ENCODE results near the gene HBG1. TPM values are rescaled to one million over a fixed set of nuclear protein-coding genes. Genes with fewer than 3 reads are reported as not detected.
"Not testable (repeated sequence)": the region's sequence is repeated elsewhere in the genome, so short reads cannot be mapped to it uniquely, and the experiment has no call there.

HBG1 gene
- total RNA-seq, 2 experiments from 2014 or later = not detected

- CTCF ChIA-PET = no interaction called here
- Mint-ChIP-seq H3K27me3 (peaks cover 3% of the 10 kb centered on the region), H3K9me3 (no peaks in the 10 kb centered on the region), H3K36me3 (ENCODE audit: low read depth) (no peaks in the 10 kb centered on the region), H3K4me1 (no peaks in the 10 kb centered on the region), H3K4me3 (no peak overlapping the region), H3K27ac (no peak overlapping the region)
- POLR2A ChIA-PET = no interaction called here
- no peak for DNase-seq
Observed at GRCh38 chr11:5272395-5273017, 22.8 kb upstream of the HBG1 start.

- ChIA-PET CTCF (no interaction called here), POLR2A (no interaction called here)
- Mint-ChIP-seq H3K27ac (no peak within 1 kb of the TSS), H3K36me3 (ENCODE audit: low read depth) (no peaks in the 10 kb centered on the region), H3K4me3 (no peak within 1 kb of the TSS), H3K4me1 (no peaks in the 10 kb centered on the region), H3K9me3 (no peaks in the 10 kb centered on the region), H3K27me3 (peaks cover 6% of the 10 kb centered on the region)
- DNase-seq = no peak
Observed at GRCh38 chr11:5269715-5270147, 20.1 kb upstream of the HBG1 start, which contains the start of gene HBE1. Gene HBE1, minus strand, starts transcription at chr11:5269945. Its CDS starts 55 bp downstream, at chr11:5269890.

GRCh38 chr11:5267033-5267563, 17.4 kb upstream of the HBG1 start:
- POLR2A ChIA-PET = no interaction called here
- no peaks in the 10 kb centered on the region for H3K4me1 Mint-ChIP-seq
- H3K4me3 Mint-ChIP-seq = no peak overlapping the region
- no peak for DNase-seq
- H3K27ac Mint-ChIP-seq = no peak overlapping the region
- peaks cover 2% of the 10 kb centered on the region for H3K27me3 Mint-ChIP-seq
- CTCF ChIA-PET = no interaction called here
- H3K36me3 Mint-ChIP-seq (ENCODE audit: low read depth) = no peaks in the 10 kb centered on the region
- no peaks in the 10 kb centered on the region for H3K9me3 Mint-ChIP-seq

DNA sequence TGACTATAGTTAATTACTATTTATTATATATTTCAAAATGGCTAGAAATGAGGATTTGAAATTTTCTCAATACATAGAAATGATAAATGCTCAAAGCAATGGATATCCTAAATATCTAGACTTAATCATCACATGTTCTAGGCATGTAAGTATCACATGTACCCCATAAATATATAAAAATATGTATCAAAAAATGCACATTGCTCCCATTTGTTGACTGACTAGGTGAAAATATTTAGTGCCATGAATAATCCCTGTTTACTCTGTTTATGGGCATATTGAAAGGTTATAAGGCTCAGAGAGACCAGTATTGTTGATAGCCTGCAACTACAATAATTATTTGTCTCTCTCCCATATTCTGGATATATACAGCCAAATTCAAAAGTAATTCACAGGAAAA, 17.0 kb upstream of the HBG1 start:
- no peaks in the 10 kb centered on the region for H3K36me3 Mint-ChIP-seq (ENCODE audit: low read depth)
- CTCF ChIA-PET = no interaction called here
- no peak for DNase-seq
- H3K4me3 Mint-ChIP-seq = no peak overlapping the region
- H3K27ac Mint-ChIP-seq = no peak overlapping the region
- H3K9me3 Mint-ChIP-seq = no peaks in the 10 kb centered on the region
- no peaks in the 10 kb centered on the region for H3K4me1 Mint-ChIP-seq
- peaks cover 2% of the 10 kb centered on the region for H3K27me3 Mint-ChIP-seq
- POLR2A ChIA-PET = no interaction called here

DNA sequence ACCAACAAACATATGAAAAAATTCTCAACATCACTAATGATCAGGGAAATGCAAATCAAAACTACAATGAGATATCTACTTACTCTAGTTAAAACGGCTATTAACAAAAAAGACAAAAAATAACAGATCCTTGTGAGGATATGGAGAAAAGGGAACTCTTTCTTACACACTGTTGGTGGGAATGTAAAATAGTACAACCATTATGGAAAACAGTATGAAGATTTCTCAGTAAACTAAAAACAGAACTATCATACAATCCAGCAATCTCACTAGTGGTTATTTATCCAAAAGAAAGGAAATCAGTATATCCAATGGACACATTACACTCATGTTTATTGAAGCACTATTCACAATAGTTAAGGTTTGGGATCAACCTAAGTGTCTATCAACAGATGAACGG, 16.2 kb upstream of the HBG1 start:
- peaks cover 2% of the 10 kb centered on the region for H3K27me3 Mint-ChIP-seq
- no peak overlapping the region for H3K27ac Mint-ChIP-seq
- POLR2A ChIA-PET = no interaction called here
- no peak for DNase-seq
- no peaks in the 10 kb centered on the region for H3K9me3 Mint-ChIP-seq
- CTCF ChIA-PET = no interaction called here
- no peaks in the 10 kb centered on the region for H3K36me3 Mint-ChIP-seq (ENCODE audit: low read depth)
- no peak overlapping the region for H3K4me3 Mint-ChIP-seq
- H3K4me1 Mint-ChIP-seq = no peaks in the 10 kb centered on the region

GRCh38 chr11:5258543-5259262, 9.0 kb upstream of the HBG1 start:
- H3K36me3 Mint-ChIP-seq (ENCODE audit: low read depth) = no peaks in the 10 kb centered on the region
- no peak overlapping the region for H3K4me3 Mint-ChIP-seq
- no peaks in the 10 kb centered on the region for H3K27me3 Mint-ChIP-seq
- no peaks in the 10 kb centered on the region for H3K4me1 Mint-ChIP-seq
- H3K27ac Mint-ChIP-seq = no peak overlapping the region
- DNase-seq = no peak
- H3K9me3 Mint-ChIP-seq = no peaks in the 10 kb centered on the region
- CTCF ChIA-PET = no interaction called here
- POLR2A ChIA-PET = no interaction called here

- no peak overlapping the region for H3K4me3 Mint-ChIP-seq
- POLR2A ChIA-PET = no interaction called here
- CTCF ChIA-PET = no interaction called here
- H3K4me1 Mint-ChIP-seq = no peaks in the 10 kb centered on the region
- no peak overlapping the region for H3K27ac Mint-ChIP-seq
- no peaks in the 10 kb centered on the region for H3K9me3 Mint-ChIP-seq
- no peak for DNase-seq
- no peaks in the 10 kb centered on the region for H3K27me3 Mint-ChIP-seq
- H3K36me3 Mint-ChIP-seq (ENCODE audit: low read depth) = no peaks in the 10 kb centered on the region
Observed at GRCh38 chr11:5257296-5257695, 7.6 kb upstream of the HBG1 start.

DNA sequence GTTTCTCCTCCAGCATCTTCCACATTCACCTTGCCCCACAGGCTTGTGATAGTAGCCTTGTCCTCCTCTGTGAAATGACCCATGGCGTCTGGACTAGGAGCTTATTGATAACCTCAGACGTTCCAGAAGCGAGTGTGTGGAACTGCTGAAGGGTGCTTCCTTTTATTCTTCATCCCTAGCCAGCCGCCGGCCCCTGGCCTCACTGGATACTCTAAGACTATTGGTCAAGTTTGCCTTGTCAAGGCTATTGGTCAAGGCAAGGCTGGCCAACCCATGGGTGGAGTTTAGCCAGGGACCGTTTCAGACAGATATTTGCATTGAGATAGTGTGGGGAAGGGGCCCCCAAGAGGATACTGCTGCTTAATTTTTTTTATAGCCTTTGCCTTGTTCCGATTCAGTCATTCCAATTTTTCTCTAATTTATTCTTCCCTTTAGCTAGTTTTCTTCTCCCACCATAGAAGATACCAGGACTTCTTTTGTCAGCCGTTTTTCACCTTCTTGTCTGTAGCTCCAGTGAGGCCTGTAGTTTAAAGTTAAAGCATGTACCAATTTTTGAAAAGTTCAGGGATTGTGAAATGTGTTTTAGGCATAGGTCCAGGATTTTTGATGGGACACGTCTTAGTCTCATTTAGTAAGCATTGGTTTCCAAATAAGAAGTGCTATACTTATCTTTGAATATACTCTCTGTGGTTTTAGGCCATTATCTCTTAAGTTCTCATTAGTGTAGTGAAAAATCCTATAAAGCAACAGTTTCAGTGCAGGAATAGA, 5.2 kb upstream of the HBG1 start, which contains the start of gene HBG2:
Gene HBG2 (minus strand): TSS at position 136 of the 768 bp plus-strand sequence. CDS start 53 bp downstream, at position 83.
- POLR2A ChIA-PET, CTCF ChIA-PET: not testable (repeated sequence)

GRCh38 chr11:5254023-5254422, 4.4 kb upstream of the HBG1 start:
- CTCF ChIA-PET = not testable (repeated sequence)

More for the DNA sequence above, 5.2 kb upstream of the HBG1 start, which contains the start of gene HBG2:
- DNase-seq; H3K4me1 Mint-ChIP-seq; H3K27ac Mint-ChIP-seq; H3K36me3 Mint-ChIP-seq (ENCODE audit: low read depth); H3K27me3 Mint-ChIP-seq; H3K4me3 Mint-ChIP-seq; H3K9me3 Mint-ChIP-seq: not testable (repeated sequence)

GRCh38 chr11:5253440-5253839, 3.8 kb upstream of the HBG1 start:
- H3K9me3 Mint-ChIP-seq; H3K4me1 Mint-ChIP-seq; H3K36me3 Mint-ChIP-seq (ENCODE audit: low read depth); H3K27ac Mint-ChIP-seq; POLR2A ChIA-PET; H3K4me3 Mint-ChIP-seq; H3K27me3 Mint-ChIP-seq; DNase-seq; CTCF ChIA-PET: not testable (repeated sequence)

More at GRCh38 chr11:5254023-5254422, 4.4 kb upstream of the HBG1 start:
- POLR2A ChIA-PET; H3K27ac Mint-ChIP-seq; H3K36me3 Mint-ChIP-seq (ENCODE audit: low read depth); H3K27me3 Mint-ChIP-seq; H3K4me1 Mint-ChIP-seq; H3K9me3 Mint-ChIP-seq; H3K4me3 Mint-ChIP-seq; DNase-seq: not testable (repeated sequence)

DNA sequence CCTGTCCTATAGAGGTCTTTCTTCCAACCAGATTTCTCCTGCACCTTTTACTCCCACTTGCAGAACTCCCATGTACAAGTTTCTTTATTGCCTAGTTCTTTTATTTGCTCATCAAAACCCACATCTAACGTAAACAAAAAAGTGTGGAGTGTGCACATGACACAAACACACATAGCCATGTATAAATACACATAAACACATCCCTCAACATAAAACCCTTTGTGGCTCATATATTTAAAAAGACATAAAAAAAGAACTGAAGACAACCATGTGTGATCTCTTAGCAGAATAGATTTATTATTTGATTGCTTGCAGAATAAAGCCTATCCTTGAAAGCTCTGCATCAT, 3.2 kb upstream of the HBG1 start:
- H3K4me1 Mint-ChIP-seq = no peaks in the 10 kb centered on the region
- CTCF ChIA-PET = no interaction called here
- H3K4me3 Mint-ChIP-seq = no peak overlapping the region
- no peaks in the 10 kb centered on the region for H3K9me3 Mint-ChIP-seq
- H3K36me3 Mint-ChIP-seq (ENCODE audit: low read depth) = no peaks in the 10 kb centered on the region
- DNase-seq = no peak
- H3K27me3 Mint-ChIP-seq = no peaks in the 10 kb centered on the region
- H3K27ac Mint-ChIP-seq = no peak overlapping the region
- POLR2A ChIA-PET = no interaction called here

- H3K4me3 Mint-ChIP-seq = no peak overlapping the region
- H3K27me3 Mint-ChIP-seq = no peaks in the 10 kb centered on the region
- H3K4me1 Mint-ChIP-seq = no peaks in the 10 kb centered on the region
- no peaks in the 10 kb centered on the region for H3K9me3 Mint-ChIP-seq
- DNase-seq = no peak
- H3K27ac Mint-ChIP-seq = no peak overlapping the region
- POLR2A ChIA-PET = no interaction called here
- H3K36me3 Mint-ChIP-seq (ENCODE audit: low read depth) = no peaks in the 10 kb centered on the region
- CTCF ChIA-PET = no interaction called here
Observed at GRCh38 chr11:5252192-5252918, 2.7 kb upstream of the HBG1 start.

- POLR2A ChIA-PET = no interaction called here
- H3K9me3 Mint-ChIP-seq = no peaks in the 10 kb centered on the region
- no peaks in the 10 kb centered on the region for H3K27me3 Mint-ChIP-seq
Observed at GRCh38 chr11:5251746-5252145, 2.1 kb upstream of the HBG1 start.

More at GRCh38 chr11:5251746-5252145, 2.1 kb upstream of the HBG1 start:
- Mint-ChIP-seq H3K36me3 (ENCODE audit: low read depth) (no peaks in the 10 kb centered on the region), H3K27ac (no peak overlapping the region), H3K4me1 (no peaks in the 10 kb centered on the region), H3K4me3 (no peak overlapping the region)
- no peak for DNase-seq
- CTCF ChIA-PET = no interaction called here

All from activated CD4-positive, alpha-beta memory T cell treated with anti-CD3 and anti-CD28 coated beads, Interleukin-2, amount 10 ng/mL, durations not matched to agents 7 days and 5 days (primary cell).